GM12801 (cell line): Measurements from ENCODE around the gene ATAD5.

ENCODE experiments used
- CTCF ChIP-seq: IDR thresholded peaks from one replicate; pipeline ENCODE4 v1.5.1; 2011; ENCODE audit warnings: control low read depth; ENCODE audit not compliant: insufficient read length; ENCODE audit errors: extremely low read depth

The ATAD5 gene

GRCh38 chr17:30930495-30930894, 98.7 kb downstream of the ATAD5 start:
- TF ChIP-seq CTCF = no peak

DNA sequence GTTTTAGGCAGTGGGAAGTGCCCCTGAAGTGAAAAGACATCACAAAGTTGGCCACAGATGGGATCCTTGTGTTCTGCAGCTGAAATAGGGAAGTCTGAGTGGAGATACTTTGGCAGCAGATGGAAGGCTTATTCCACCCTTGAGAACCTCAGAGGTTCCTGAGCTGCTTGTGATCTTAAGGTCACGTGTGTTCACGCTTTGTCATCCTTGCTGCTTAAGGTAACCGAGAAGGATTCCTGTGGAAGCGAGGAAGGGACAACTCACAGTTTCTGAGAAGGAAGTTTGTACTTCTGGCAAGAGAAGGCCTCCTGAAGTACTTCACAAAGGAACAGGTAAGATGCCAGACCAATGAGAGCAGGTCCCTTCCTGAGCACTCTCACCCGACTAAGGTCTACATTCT, 102.2 kb downstream of the ATAD5 start:
- TF ChIP-seq CTCF = no peak

GRCh38 chr17:30939051-30939689, 107.4 kb downstream of the ATAD5 start:
- no peak for TF ChIP-seq CTCF

GRCh38 chr17:30942308-30943079, 110.7 kb downstream of the ATAD5 start:
- no peak for TF ChIP-seq CTCF
